Prostate gland (tissue), 2 donors: ENCODE data around the gene CCDC185. TPM values are rescaled to one million over a fixed set of nuclear protein-coding genes. Genes with fewer than 3 reads are reported as not detected.

Experiments
- DNase-seq: peaks from one replicate; pipeline ENCODE4 v3.0.0-alpha.2; 2019; ENCODE audit warnings: low spot score
- H3K27ac ChIP-seq, 2 donors: fragments of 200-600 bp; sonication (generic); 2 replicates each; pipeline ENCODE4 v1.5.1; 2017 to 2019
- H3K27me3 ChIP-seq: fragments of 200-600 bp; sonication (generic); replicated peaks from 2 replicates; pipeline ENCODE4 v1.5.1; 2019; ENCODE audit not compliant: insufficient read depth
- H3K36me3 ChIP-seq, 2 donors: fragments of 200-600 bp; sonication (generic); 1 replicate in 1 of 2; 2 replicates in 1 of 2; pipeline versions ENCODE4 v1.5.1 to v1.8.1; 2017 to 2019
- H3K4me1 ChIP-seq: fragments of 200-600 bp; sonication (generic); replicated peaks from 2 replicates; pipeline ENCODE4 v1.5.1; 2019
- H3K4me3 ChIP-seq, 2 donors: fragments of 200-600 bp; sonication (generic); 2 replicates each; pipeline ENCODE4 v1.5.1; 2017 to 2019
- H3K9me3 ChIP-seq: fragments of 200-600 bp; sonication (generic); 2 replicates; pipeline ENCODE4 v1.5.1; 2017
- CTCF ChIP-seq, 4 experiments: fragments of 200-600 bp in 2 of 4; fragments of 450-650 bp in 2 of 4; sonication (generic) in 2 of 4; IDR thresholded peaks; 1 replicate in 3 of 4; 2 replicates in 1 of 4; pipeline ENCODE4 v1.5.1; 2016 to 2019; ENCODE audit warnings: antibody characterized with exemption in 4 of 4, mild to moderate bottlenecking in 2 of 4, moderate library complexity in 2 of 4
- POLR2A ChIP-seq: fragments of 450-650 bp; IDR thresholded peaks from one replicate; pipeline ENCODE4 v1.6.1; 2016; ENCODE audit warnings: antibody characterized with exemption, mild to moderate bottlenecking
- POLR2AphosphoS5 ChIP-seq: sonication (generic); formaldehyde crosslinking; IDR thresholded peaks from one replicate; pipeline ENCODE4 v1.6.1; 2017; ENCODE audit warnings: antibody characterized with exemption
- WGBS: methylation state at CpG from one replicate; pipeline ENCODE4 v1.1.5; 2018; 5-methylcytosine and 5-hydroxymethylcytosine counted together
- intact Hi-C: fragments of 100-400 bp; cut with DNase I; formaldehyde crosslinking; loops from one replicate; pipeline ENCODE4 v1.14.2; 2022
- total RNA-seq, 2 donors: library from RNA; depleted of rRNA; stranded (reverse); fragments of >200 nt; gene quantifications; one replicate each; pipeline ENCODE4 v1.1.0, GENCODE V29; 2016

Gene CCDC185
- total RNA-seq, 2 donors from 2014 or later = 2.7 TPM; not detected in 1

- H3K27ac ChIP-seq = no peak overlapping the region
- no peaks in the 10 kb centered on the region for H3K27me3 ChIP-seq
- no peaks in the 10 kb centered on the region for H3K9me3 ChIP-seq
- DNase-seq = no peak
- no peak for TF ChIP-seq POLR2A
- H3K4me3 ChIP-seq = no peak overlapping the region
- no peaks in the 10 kb centered on the region for H3K36me3 ChIP-seq
- intact Hi-C loops = no loop called here
- H3K4me1 ChIP-seq = no peaks in the 10 kb centered on the region
- WGBS = 49% methylated on average over 2 of the region's 2 CpGs
Measured at GRCh38 chr1:223411309-223411708, 18.1 kb downstream of the CCDC185 start.

GRCh38 chr1:223411710-223412109 is 18.5 kb downstream of the CCDC185 start:
- DNase-seq = no peak
- no peaks in the 10 kb centered on the region for H3K36me3 ChIP-seq
- intact Hi-C loops = no loop called here
- no peak for TF ChIP-seq CTCF (IDR thresholded peaks at IDR 0.05)
- no peak overlapping the region for H3K4me3 ChIP-seq
- no peaks in the 10 kb centered on the region for H3K9me3 ChIP-seq
- H3K27ac ChIP-seq = no peak overlapping the region
- no peaks in the 10 kb centered on the region for H3K4me1 ChIP-seq
- no peaks in the 10 kb centered on the region for H3K27me3 ChIP-seq

- Histone ChIP-seq H3K36me3 (no peaks in the 10 kb centered on the region), H3K27me3 (no peaks in the 10 kb centered on the region), H3K27ac (no peak overlapping the region), H3K4me1 (no peaks in the 10 kb centered on the region), H3K4me3 (no peak overlapping the region), H3K9me3 (no peaks in the 10 kb centered on the region)
- no peak for DNase-seq
- WGBS = 84% methylated on average over 2 of the region's 2 CpGs
- intact Hi-C loops = no loop called here
- TF ChIP-seq POLR2A (no peak), POLR2AphosphoS5 (no peak), CTCF (IDR thresholded peaks at IDR 0.05) (no peak)
Measured at GRCh38 chr1:223413216-223413615, 20.0 kb downstream of the CCDC185 start.

GRCh38 chr1:223417444-223417843 is 24.2 kb downstream of the CCDC185 start:
- intact Hi-C loops = no loop called here
- 94% methylated on average over 1 of the region's 2 CpGs for WGBS
- Histone ChIP-seq H3K27me3 (no peaks in the 10 kb centered on the region), H3K27ac (no peak overlapping the region), H3K36me3 (no peaks in the 10 kb centered on the region), H3K4me1 (no peaks in the 10 kb centered on the region), H3K9me3 (no peaks in the 10 kb centered on the region), H3K4me3 (no peak overlapping the region)
- no peak for TF ChIP-seq CTCF (IDR thresholded peaks at IDR 0.05)
- no peak for TF ChIP-seq POLR2A
- TF ChIP-seq POLR2AphosphoS5 = no peak
- no peak for DNase-seq

GRCh38 chr1:223417903-223418663 is 24.9 kb downstream of the CCDC185 start:
- H3K4me3 ChIP-seq = no peak overlapping the region
- no peaks in the 10 kb centered on the region for H3K9me3 ChIP-seq
- H3K27ac ChIP-seq = no peak overlapping the region
- no peaks in the 10 kb centered on the region for H3K27me3 ChIP-seq
- no peaks in the 10 kb centered on the region for H3K4me1 ChIP-seq
- WGBS = 79% methylated on average over 7 of the region's 7 CpGs
- no peak for DNase-seq
- H3K36me3 ChIP-seq = no peaks in the 10 kb centered on the region
- intact Hi-C loops = no loop called here
- TF ChIP-seq CTCF (IDR thresholded peaks at IDR 0.05) (no peak), POLR2AphosphoS5 (no peak), POLR2A (no peak)
